ENCODE measurements around the gene AGGF1.

DNA sequence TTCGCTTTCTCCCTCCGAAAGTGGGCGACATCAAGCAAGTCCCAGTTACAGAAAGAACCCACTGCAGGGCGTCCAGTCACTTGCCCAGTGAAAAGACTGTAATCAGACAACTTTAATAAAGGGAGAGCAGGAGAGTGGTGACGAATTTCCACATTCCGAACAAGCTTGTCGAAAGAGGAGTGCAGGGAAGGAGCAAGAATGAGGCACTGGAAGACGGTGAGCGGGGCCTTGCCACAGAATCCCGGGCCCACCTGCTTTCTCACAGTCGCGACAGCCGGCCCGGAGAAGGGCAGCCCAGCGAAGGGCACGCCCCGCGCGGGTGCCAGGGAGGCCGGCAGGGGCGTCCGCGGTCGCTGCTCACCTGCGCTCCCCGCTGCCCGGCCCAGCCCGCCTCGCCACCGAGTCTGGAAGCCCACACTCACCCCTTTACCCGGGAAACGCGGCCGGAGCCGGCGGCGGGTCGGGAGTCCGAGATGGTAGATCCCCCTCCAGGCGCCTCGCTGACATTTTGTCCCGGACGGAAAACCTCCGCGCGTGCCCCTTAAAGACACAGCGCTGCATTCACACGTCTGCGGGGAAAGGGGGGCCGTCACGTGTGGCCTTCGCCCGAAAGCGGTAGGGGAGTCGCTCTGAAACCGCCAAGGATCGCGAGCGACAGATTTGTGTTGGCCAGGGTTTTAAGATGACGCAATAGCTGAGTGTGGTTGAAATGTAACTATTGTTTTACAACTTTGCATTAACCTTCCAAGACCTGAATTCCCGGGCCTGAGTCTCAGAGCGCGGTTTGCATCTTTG, 56.7 kb downstream of the AGGF1 start, which contains the start of gene ZBED3:
- TF ChIP-seq, protein P1, sequence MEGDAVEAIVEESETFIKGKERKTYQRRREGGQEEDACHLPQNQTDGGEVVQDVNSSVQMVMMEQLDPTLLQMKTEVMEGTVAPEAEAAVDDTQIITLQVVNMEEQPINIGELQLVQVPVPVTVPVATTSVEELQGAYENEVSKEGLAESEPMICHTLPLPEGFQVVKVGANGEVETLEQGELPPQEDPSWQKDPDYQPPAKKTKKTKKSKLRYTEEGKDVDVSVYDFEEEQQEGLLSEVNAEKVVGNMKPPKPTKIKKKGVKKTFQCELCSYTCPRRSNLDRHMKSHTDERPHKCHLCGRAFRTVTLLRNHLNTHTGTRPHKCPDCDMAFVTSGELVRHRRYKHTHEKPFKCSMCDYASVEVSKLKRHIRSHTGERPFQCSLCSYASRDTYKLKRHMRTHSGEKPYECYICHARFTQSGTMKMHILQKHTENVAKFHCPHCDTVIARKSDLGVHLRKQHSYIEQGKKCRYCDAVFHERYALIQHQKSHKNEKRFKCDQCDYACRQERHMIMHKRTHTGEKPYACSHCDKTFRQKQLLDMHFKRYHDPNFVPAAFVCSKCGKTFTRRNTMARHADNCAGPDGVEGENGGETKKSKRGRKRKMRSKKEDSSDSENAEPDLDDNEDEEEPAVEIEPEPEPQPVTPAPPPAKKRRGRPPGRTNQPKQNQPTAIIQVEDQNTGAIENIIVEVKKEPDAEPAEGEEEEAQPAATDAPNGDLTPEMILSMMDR (IDR thresholded peaks at IDR 0.05; ENCODE audit: low read length) = peak; percentile 43
- TF ChIP-seq EZH2 (IDR thresholded peaks at IDR 0.05; ENCODE audit: borderline replicate concordance, low read length) = no peak

Data from OCI-LY1 (cell line).